NCI-H146 treated with DMSO at 0.1 percent for 48 hours (cell line): ENCODE data around the gene ANO7.
A peak's percentile ranks its signal among the peaks of the same experiment; 100 is the strongest.

Source experiments
- DNase-seq: peaks from one replicate; lab custom pipeline; 2025; ENCODE audit not compliant: unreplicated experiment; lab: John Stamatoyannopoulos, UW

Gene ANO7

GRCh38 chr2:241207151-241207550 lies 18.7 kb downstream of the ANO7 start:
- no peak for DNase-seq

- DNase-seq = no peak
These were observed 19.2 kb downstream of the ANO7 start for GRCh38 chr2:241207641-241208040.

DNA sequence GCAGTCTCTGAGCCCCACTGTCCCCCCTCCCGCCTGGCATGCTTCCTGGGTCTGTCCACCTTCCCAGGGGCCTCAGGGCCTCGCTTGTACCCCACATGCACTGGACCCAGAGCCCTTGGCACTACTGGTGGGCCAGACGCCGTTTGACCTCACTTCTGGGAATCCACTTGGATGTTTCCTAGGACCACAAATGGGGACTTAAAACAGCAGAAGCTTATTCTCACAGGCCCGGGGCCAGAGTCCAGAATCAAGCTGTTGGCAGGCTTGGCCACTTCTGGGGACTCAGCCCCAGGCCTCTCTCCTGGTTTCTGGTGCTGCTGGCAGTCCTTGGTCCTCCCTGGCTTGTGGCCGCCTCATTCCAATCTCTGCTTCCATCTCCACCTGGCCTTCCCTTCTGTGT lies 19.6 kb downstream of the ANO7 start:
- DNase-seq = no peak

GRCh38 chr2:241209271-241209670 lies 20.8 kb downstream of the ANO7 start:
- DNase-seq = no peak

GRCh38 chr2:241211276-241211675 lies 22.8 kb downstream of the ANO7 start:
- peak; percentile 56 for DNase-seq

GRCh38 chr2:241213041-241213440 lies 24.6 kb downstream of the ANO7 start:
- no peak for DNase-seq

- DNase-seq = no peak
These were observed 25.1 kb downstream of the ANO7 start for GRCh38 chr2:241213567-241213966.

- no peak for DNase-seq
These were observed 25.7 kb downstream of the ANO7 start for GRCh38 chr2:241214209-241214608.

DNA sequence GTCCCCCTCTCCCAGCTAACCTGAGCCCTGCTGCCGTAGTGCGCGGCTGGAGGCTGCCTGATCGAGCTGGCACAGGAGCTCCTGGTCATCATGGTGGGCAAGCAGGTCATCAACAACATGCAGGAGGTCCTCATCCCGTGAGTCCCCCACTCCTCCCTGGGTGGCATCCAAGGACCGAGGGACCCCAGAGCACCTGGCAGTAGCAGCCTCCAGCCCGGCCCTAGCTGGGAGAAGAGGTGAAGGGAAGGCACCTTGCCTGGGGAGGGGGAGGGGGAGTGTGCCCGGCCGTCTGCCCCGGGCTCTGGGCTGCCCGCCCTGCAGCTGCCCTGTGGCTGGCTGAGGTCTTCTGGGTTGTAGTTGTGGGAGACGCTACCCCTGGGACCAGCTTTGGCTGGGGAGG lies 26.3 kb downstream of the ANO7 start:
- DNase-seq = no peak

DNA sequence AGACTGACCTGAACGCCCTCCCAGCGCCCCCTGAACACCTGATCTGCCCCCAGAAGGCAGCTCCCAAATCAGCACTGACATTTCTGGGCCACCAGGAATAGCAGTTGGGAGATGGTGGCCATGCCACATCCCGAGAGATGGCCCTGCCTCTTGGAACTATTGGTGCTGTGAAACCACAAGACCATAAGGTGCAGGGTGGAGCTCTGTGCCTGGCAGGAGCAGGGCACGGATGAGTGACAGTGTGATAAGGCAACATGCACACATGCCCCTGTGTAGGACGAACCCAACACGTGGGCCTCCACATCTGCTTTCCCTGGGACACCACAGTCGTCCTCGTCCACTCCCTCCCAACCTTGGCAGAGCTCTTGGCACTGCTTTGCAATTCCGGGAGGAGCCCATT lies 26.9 kb downstream of the ANO7 start:
- no peak for DNase-seq

DNA sequence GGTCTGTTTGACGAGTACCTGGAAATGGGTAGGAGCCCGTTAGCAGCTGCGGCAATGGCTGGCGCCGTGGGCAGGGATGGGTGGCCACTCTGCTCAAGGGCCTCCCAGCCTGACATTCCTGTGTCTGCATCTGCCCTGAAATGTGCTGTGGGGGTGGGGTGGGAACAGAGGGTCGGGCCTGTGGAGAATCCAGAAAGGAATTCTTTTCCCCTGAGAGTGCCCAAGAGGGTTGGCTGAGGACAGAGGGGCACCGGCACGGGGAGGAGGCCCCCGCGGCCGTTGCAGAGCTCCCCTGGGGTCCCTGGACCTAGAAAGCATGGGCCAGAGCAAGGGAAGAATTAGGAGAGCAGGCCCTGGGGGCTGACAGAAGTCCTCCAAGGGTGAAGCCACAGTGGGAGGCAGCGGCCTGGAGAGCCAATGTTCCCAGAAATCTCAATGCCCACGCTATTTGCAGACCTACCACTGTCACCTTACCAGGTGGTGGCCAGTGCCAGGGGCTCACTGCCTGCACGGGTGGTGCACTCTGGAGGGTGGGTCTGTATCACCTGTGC lies 27.8 kb downstream of the ANO7 start:
- DNase-seq = no peak

DNA sequence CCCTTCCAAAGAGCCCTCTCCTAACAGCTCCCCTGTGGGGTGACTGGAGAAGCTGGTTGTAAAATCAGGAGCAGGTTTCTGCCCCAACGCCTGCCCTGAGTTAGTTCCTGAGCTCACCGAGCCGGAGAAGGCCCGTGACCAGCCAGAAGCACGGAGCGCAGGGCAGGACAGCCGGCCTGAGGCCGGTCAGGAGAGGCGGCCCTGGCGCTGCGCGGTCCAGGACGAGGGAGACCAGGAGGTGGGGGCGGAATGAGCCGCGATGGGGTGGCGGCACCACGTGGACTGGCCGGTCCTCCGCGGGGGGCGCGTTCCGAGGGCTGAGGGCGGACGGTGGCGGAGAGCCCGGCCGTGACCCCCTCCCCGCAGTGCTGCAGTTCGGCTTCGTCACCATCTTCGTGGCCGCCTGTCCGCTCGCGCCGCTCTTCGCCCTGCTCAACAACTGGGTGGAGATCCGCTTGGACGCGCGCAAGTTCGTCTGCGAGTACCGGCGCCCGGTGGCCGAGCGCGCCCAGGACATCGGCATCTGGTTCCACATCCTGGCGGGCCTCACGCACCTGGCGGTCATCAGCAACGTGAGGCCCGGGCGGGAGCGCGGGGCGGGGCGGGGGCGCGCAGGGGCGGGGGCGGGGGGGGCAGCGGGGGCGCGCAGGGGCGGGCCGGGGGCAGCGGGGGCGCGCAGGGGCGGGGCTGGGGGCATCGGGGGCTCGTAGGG lies 29.0 kb downstream of the ANO7 start:
- peak; percentile 37 for DNase-seq

DNA sequence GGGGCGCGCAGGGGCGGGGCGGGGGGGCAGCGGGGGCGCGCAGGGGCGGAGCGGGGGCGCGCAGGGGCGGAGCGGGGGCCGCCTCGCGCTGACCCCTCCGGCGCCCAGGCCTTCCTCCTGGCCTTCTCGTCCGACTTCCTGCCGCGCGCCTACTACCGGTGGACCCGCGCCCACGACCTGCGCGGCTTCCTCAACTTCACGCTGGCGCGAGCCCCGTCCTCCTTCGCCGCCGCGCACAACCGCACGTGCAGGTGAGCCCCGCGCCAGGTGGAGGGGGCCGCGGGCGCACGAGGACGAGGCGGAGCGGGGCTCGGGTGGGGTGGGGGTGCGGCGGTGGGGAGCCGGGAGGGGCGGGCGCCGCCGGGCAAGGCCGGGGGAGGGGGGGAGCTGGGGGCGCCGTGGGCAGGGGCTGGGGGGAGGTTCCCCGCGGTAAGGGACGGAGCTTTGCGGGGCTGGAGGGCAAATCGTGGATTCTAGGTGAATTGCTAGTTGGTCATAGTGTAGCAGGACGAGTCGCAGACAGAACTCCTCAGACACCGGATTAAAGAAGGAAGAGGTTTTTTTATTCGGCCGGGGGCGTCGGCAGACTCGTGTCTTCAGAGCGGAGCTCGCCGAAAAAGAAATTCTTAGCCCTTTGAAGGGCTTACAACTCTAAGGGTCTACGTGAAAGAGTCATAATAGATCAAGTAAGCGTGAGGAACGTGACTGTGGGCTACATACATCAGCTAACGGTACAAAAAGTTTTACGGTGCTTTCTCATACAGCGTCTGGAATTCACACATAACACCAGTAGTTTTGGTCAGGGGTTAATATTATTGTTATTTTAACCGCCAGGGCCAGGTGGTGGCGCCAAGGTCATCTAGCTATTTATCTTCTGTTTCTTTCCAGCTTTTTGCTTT lies 29.9 kb downstream of the ANO7 start:
- DNase-seq = no peak

DNA sequence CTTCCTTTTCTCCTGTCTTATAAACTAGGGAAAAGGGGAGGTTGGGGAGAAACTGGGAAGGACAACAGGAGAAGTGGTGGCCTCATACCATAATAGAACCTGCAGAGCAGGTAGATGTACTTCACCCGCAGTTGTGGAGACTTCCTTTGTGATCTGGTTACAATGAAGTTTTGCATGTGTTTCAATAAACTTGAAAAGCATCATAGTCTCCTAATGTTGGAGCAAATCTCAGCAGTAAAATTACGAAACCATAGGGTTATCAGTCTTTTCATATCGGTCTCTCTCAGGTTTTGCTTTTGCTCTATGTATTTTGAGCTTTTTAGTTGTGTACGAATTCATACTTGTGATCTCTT lies 30.5 kb downstream of the ANO7 start:
- no peak for DNase-seq

GRCh38 chr2:241219856-241220356 lies 31.4 kb downstream of the ANO7 start:
- DNase-seq = no peak

- DNase-seq = no peak
These were observed 34.9 kb downstream of the ANO7 start for GRCh38 chr2:241223211-241224017.

DNA sequence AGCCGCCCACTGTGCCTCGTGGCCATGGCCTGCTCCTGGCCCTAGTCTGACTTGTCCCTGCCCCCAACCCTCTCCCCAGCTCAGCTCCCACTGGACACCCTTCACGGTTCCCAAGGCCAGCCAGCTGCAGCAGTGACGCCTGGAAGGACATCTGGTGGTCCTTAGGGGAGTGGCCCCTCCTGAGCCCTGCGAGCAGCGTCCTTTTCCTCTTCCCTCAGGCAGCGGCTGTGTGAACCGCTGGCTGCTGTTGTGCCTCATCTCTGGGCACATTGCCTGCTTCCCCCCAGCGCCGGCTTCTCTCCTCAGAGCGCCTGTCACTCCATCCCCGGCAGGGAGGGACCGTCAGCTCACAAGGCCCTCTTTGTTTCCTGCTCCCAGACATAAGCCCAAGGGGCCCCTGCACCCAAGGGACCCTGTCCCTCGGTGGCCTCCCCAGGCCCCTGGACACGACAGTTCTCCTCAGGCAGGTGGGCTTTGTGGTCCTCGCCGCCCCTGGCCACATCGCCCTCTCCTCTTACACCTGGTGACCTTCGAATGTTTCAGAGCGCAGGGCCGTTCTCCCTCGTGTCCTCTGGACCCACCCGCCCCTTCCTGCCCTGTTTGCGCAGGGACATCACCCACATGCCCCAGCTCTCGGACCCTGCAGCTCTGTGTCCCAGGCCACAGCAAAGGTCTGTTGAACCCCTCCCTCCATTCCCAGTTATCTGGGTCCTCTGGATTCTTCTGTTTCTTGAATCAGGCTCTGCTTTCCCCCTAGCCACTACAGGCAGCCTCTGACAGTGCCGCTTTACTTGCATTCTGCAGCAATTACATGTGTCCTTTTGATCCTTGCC lies 35.8 kb downstream of the ANO7 start:
- DNase-seq = no peak

DNA sequence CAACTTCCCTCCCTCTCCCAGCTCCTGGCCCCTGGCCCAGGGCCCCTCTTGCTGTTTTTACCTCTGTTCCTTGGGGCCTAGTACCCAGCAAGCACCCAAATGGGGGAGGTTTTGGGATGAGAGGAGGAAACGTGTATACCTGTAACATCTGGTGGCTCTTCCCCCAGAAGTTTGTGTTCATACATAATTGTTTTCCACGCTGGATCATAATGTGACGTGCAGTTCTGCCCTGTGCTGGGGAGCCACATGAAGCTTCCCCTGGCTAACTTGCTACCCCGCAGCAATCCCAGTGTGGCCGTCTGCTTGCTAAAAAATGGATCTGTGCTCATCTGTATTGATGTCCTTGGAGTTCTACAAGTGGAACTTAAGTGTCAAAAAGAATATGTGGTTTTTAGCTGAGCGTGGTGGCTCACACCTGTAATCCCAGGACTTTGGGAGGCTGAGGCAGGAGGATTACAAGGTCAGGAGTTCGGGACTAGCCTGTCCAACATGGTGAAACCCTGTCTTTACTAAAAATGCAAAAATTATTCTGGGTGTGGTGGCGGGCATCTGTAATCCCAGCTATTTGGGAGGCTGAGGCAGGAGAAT lies 36.5 kb downstream of the ANO7 start:
- no peak for DNase-seq

DNA sequence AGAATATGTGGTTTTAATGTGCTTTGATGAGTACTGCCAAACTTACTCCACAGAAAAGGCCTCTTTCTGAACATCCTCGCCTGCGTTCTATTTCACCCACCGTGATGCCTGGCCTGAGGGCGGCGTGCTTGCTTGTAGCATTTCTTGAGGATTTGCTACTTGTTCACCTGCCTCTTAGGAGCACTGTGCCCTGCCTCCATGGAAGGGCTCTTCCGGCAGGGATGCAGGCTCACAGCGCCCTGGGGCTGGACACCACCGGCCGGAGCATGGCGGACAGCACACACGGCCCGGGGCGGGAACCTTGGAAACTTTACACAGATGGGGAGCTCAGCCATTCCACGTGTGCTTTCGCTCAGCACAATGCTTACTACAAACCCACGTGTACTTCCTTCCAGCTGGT lies 37.1 kb downstream of the ANO7 start:
- DNase-seq = no peak

DNA sequence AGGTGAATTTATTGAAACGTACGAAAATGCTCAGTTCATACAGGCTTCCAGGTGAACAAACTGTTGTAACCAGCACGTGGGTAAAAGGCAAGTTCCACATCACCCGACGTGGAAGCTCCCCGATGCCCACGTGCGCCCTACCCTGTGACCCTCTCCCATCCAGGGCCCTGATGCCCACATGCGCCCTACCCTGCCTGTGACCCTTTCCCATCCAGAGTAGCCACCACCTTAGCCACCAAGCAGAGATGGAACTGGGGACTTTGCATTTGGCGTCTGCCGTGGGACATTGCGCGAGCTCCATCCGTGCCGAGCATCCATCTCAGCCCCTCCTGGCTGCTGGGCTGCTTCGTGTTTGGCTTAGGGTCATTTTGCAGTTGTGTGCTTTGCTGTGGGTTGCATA lies 37.5 kb downstream of the ANO7 start:
- DNase-seq = no peak
